ENCODE results near the gene MPPED2. TPM values are rescaled to one million over a fixed set of nuclear protein-coding genes. Genes with fewer than 3 reads are reported as not detected.

The MPPED2 gene
- total RNA-seq, 4 donors from 2014 or later = 1.4 to 17.9 (median 5.3) TPM

GRCh38 chr11:30580573-30580972 is 5.6 kb downstream of the MPPED2 start:
- peaks cover 0 to 27% (median 0%) of the 10 kb centered on the region in 3 donors for H3K4me1 ChIP-seq
- H3K4me3 ChIP-seq = no peak overlapping the region
- H3K27me3 ChIP-seq = no peaks in the 10 kb centered on the region
- 76 to 100% methylated on average over 1 to 4 of the region's 4 CpGs for WGBS, 2 donors (ENCODE audit: low coverage in 1 of 2)
- no peaks in the 10 kb centered on the region for H3K9me3 ChIP-seq
- no peak for ATAC-seq
- H3K27ac ChIP-seq = no peak overlapping the region
- no peaks in the 10 kb centered on the region for H3K36me3 ChIP-seq
- no peak for TF ChIP-seq POLR2AphosphoS5 (IDR thresholded peaks at IDR 0.05)

GRCh38 chr11:30579415-30580175 is 6.6 kb downstream of the MPPED2 start:
- Histone ChIP-seq H3K27ac (no peak overlapping the region), H3K36me3 (no peaks in the 10 kb centered on the region), H3K4me3 (no peak overlapping the region), H3K9me3 (no peaks in the 10 kb centered on the region), H3K27me3 (no peaks in the 10 kb centered on the region), H3K4me1 (peaks cover 0 to 20% (median 0%) of the 10 kb centered on the region in 3 donors)
- ATAC-seq = no peak
- WGBS, 2 donors (ENCODE audit: low coverage in 1 of 2) = 83 to 100% methylated on average over 2 to 3 of the region's 3 CpGs
- TF ChIP-seq POLR2AphosphoS5 (IDR thresholded peaks at IDR 0.05) (no peak), POLR2A (IDR thresholded peaks at IDR 0.05) (no peak), EP300 (IDR thresholded peaks at IDR 0.05) (no peak)
- TF ChIP-seq, protein P1, sequence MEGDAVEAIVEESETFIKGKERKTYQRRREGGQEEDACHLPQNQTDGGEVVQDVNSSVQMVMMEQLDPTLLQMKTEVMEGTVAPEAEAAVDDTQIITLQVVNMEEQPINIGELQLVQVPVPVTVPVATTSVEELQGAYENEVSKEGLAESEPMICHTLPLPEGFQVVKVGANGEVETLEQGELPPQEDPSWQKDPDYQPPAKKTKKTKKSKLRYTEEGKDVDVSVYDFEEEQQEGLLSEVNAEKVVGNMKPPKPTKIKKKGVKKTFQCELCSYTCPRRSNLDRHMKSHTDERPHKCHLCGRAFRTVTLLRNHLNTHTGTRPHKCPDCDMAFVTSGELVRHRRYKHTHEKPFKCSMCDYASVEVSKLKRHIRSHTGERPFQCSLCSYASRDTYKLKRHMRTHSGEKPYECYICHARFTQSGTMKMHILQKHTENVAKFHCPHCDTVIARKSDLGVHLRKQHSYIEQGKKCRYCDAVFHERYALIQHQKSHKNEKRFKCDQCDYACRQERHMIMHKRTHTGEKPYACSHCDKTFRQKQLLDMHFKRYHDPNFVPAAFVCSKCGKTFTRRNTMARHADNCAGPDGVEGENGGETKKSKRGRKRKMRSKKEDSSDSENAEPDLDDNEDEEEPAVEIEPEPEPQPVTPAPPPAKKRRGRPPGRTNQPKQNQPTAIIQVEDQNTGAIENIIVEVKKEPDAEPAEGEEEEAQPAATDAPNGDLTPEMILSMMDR (IDR thresholded peaks at IDR 0.05) = no peak

GRCh38 chr11:30578406-30578805 is 7.7 kb downstream of the MPPED2 start:
- Histone ChIP-seq H3K36me3 (no peaks in the 10 kb centered on the region), H3K9me3 (no peaks in the 10 kb centered on the region), H3K4me1 (peaks cover 0 to 8% (median 0%) of the 10 kb centered on the region in 3 donors), H3K4me3 (no peak overlapping the region), H3K27ac (no peak overlapping the region), H3K27me3 (no peaks in the 10 kb centered on the region)
- WGBS, 2 donors (ENCODE audit: low coverage in 1 of 2) = 85 to 88% methylated on average over 1 of the region's 1 CpG
- no peak for TF ChIP-seq POLR2A (IDR thresholded peaks at IDR 0.05)
- TF ChIP-seq EP300 (IDR thresholded peaks at IDR 0.05) = no peak
- TF ChIP-seq, protein P1 (IDR thresholded peaks at IDR 0.05) = no peak
- no peak for TF ChIP-seq POLR2AphosphoS5 (IDR thresholded peaks at IDR 0.05)
- no peak for ATAC-seq

- no peak overlapping the region for H3K27ac ChIP-seq
- H3K9me3 ChIP-seq = no peaks in the 10 kb centered on the region
- no peaks in the 10 kb centered on the region for H3K36me3 ChIP-seq
- TF ChIP-seq, protein P1 (IDR thresholded peaks at IDR 0.05) = no peak
- TF ChIP-seq POLR2A (IDR thresholded peaks at IDR 0.05) = no peak
- TF ChIP-seq EP300 (IDR thresholded peaks at IDR 0.05) = no peak
- no peak for TF ChIP-seq POLR2AphosphoS5 (IDR thresholded peaks at IDR 0.05)
- H3K4me3 ChIP-seq = no peak overlapping the region
- H3K27me3 ChIP-seq = no peaks in the 10 kb centered on the region
- no peak for ATAC-seq
- WGBS, 2 donors (ENCODE audit: low coverage in 1 of 2) = 92 to 95% methylated on average over 2 of the region's 2 CpGs
- no peaks in the 10 kb centered on the region for H3K4me1 ChIP-seq
These were observed 12.2 kb downstream of the MPPED2 start for GRCh38 chr11:30573951-30574350.

DNA sequence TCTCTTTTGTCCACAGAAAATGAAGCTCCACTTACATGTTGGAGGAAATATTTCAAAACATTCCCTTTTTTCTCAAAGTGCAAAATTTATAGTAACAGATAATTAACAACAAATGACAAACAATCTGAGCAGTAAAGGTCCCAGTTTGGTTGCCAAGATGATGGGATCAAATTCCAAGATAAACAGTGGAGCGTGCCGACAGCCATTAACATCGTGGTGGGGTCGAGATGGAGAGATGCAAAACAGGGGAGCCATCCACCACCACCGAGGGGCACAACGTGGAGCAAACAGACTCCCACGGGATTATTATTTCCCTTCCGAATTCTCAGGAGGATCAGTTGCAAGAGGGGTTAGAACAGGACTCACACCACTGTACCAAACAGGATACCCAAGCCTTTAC is 17.2 kb downstream of the MPPED2 start:
- 73 to 87% methylated on average over 8 of the region's 8 CpGs for WGBS, 2 donors (ENCODE audit: low coverage in 1 of 2)
- H3K27ac ChIP-seq = no peak overlapping the region

More for the DNA sequence above, 17.2 kb downstream of the MPPED2 start:
- no peaks in the 10 kb centered on the region for H3K27me3 ChIP-seq
- no peaks in the 10 kb centered on the region for H3K9me3 ChIP-seq
- no peak for ATAC-seq
- no peaks in the 10 kb centered on the region for H3K4me1 ChIP-seq
- H3K36me3 ChIP-seq = no peaks in the 10 kb centered on the region
- no peak overlapping the region for H3K4me3 ChIP-seq
- TF ChIP-seq POLR2A (IDR thresholded peaks at IDR 0.05) (no peak), POLR2AphosphoS5 (IDR thresholded peaks at IDR 0.05) (no peak), EP300 (IDR thresholded peaks at IDR 0.05) (no peak)
- TF ChIP-seq, protein P1 (IDR thresholded peaks at IDR 0.05) = no peak
